ENCODE data around the gene BTN3A1.
A peak's percentile ranks its signal among the peaks of the same experiment; 100 is the strongest.

The BTN3A1 gene

GRCh38 chr6:26389349-26389894, 12.7 kb upstream of the BTN3A1 start:
- peaks cover 63% of the 10 kb centered on the region for H3K4me1 Mint-ChIP-seq

DNA sequence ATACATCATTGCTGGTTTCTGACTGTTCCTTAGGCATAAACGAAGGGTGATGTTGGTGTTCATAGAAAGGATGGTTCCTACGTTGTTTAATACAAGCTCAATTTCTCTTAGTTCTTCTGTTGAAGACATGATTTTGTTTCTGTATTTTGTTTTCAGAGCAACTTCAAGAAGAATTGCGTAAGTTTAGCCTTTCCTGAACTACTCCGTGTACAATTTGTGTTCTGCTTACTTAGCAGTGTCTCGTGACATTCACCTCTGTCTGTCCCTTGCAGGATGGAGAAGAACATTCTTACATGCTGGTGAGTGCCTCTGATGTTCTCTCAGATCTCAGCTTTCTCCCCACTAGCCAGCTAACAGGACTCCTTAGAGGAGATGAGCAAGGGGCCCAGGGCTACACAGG, 11.5 kb upstream of the BTN3A1 start:
- Mint-ChIP-seq H3K9me3 (no peaks in the 10 kb centered on the region), H3K4me3 (no peak overlapping the region), H3K4me1 (peaks cover 52% of the 10 kb centered on the region), H3K36me3 (peaks cover 67% of the 10 kb centered on the region), H3K27ac (no peak overlapping the region), H3K27me3 (no peaks in the 10 kb centered on the region)
- ATAC-seq, result no peak

More at GRCh38 chr6:26389349-26389894, 12.7 kb upstream of the BTN3A1 start:
- no peak overlapping the region for H3K4me3 Mint-ChIP-seq
- no peaks in the 10 kb centered on the region for H3K27me3 Mint-ChIP-seq
- no peak overlapping the region for H3K27ac Mint-ChIP-seq
- H3K36me3 Mint-ChIP-seq, result peaks cover 73% of the 10 kb centered on the region
- ATAC-seq, result no peak
- H3K9me3 Mint-ChIP-seq, result no peaks in the 10 kb centered on the region

DNA sequence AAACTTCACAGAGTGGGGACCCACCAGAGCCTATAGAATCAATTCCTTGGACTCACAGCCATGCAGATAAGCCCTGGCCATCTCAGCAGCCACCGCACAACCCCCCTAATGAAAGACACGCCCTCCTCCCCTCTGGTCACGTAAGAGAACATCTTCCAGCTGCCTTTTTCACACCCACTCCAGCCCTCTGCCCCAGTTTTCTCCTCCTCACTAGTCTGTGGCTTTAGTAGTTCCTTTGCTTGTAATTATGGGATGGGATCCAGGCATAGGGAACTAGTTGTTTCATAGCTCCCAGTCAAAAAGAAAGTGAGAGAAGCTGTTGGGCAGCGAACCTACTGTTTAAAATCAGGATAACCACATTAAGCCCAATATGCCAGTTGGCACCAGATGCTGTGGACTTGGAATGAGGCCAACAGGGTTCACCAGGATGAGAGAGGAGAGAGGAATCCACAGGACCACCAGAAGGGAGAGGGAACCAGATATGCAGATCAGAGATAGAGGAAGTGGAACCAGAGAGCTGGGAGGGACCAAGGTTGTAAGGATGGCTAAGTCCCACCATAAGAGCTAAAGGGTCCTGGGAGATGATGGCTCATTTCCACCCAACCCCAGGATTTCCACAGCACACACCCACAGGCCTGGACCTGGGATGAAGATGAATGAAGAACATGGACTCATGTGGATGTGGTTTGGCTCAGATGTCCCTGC, 9.0 kb upstream of the BTN3A1 start:
- Mint-ChIP-seq H3K9me3 (no peaks in the 10 kb centered on the region), H3K4me1 (peaks cover 29% of the 10 kb centered on the region), H3K27ac (peak overlapping the region; percentile 43), H3K27me3 (no peaks in the 10 kb centered on the region), H3K36me3 (peaks cover 48% of the 10 kb centered on the region), H3K4me3 (no peak overlapping the region)
- ATAC-seq, result peak; percentile 46

- ATAC-seq, result no peak
- peaks cover 18% of the 10 kb centered on the region for H3K4me1 Mint-ChIP-seq
- H3K36me3 Mint-ChIP-seq, result peaks cover 36% of the 10 kb centered on the region
- no peak overlapping the region for H3K27ac Mint-ChIP-seq
- H3K9me3 Mint-ChIP-seq, result no peaks in the 10 kb centered on the region
- H3K27me3 Mint-ChIP-seq, result no peaks in the 10 kb centered on the region
- no peak overlapping the region for H3K4me3 Mint-ChIP-seq
Observed at GRCh38 chr6:26394289-26394688, 7.8 kb upstream of the BTN3A1 start.

DNA sequence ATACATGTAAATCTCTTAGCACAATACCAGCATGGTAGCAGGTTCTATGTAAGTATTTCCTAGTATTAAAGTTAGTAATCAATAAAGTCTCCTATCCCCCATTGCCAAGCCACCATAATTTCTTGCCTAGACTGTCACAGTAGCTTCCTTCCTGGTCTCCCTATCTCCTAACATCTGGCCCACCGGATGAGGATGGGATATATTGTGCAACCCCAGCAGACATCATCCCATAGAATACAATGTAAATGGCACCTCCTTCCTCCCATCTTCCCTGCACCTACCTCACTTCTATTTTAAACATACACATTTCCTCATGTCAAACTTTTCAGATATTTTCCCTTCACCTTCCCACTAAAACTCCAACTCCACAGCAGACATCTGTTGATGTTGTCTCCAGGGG, 3.5 kb upstream of the BTN3A1 start:
- peaks cover under 1% of the 10 kb centered on the region for H3K36me3 Mint-ChIP-seq
- no peak overlapping the region for H3K27ac Mint-ChIP-seq
- H3K4me1 Mint-ChIP-seq, result peaks cover 21% of the 10 kb centered on the region
- no peaks in the 10 kb centered on the region for H3K9me3 Mint-ChIP-seq
- no peak overlapping the region for H3K4me3 Mint-ChIP-seq
- no peak for ATAC-seq
- H3K27me3 Mint-ChIP-seq, result no peaks in the 10 kb centered on the region

DNA sequence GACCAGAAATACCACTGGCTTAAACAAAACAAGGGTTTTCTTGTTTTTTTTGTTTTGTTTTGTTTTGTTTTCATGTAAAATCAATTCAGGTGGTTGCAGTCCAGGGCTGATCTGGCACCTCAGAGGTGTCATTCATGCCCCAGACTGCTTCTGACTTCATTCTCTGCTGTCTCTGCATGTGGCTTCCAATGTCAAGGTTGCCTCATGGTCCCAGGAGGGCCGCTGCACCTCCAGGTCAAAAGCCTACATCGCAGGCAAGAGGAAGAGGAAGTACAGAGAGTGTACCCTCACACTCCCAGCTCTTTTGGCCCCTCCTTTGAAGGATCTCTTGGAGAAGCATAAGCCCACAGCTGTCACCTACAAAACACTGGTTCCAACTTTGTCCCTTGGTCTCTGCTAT, 1.4 kb upstream of the BTN3A1 start:
- peaks cover 39% of the 10 kb centered on the region for H3K4me1 Mint-ChIP-seq
- H3K4me3 Mint-ChIP-seq, result no peak overlapping the region
- ATAC-seq, result peak; percentile 40
- H3K9me3 Mint-ChIP-seq, result no peaks in the 10 kb centered on the region
- peaks cover 9% of the 10 kb centered on the region for H3K36me3 Mint-ChIP-seq
- H3K27me3 Mint-ChIP-seq, result no peaks in the 10 kb centered on the region
- H3K27ac Mint-ChIP-seq, result peak overlapping the region; percentile 95

GRCh38 chr6:26401389-26401986, 587 bp upstream of the BTN3A1 start:
- H3K27ac Mint-ChIP-seq, result peak overlapping the region; percentile 95
- peak overlapping the region; percentile 91 for H3K4me3 Mint-ChIP-seq
- H3K9me3 Mint-ChIP-seq, result no peaks in the 10 kb centered on the region
- ATAC-seq, result no peak
- peaks cover 45% of the 10 kb centered on the region for H3K4me1 Mint-ChIP-seq
- H3K36me3 Mint-ChIP-seq, result peaks cover 14% of the 10 kb centered on the region
- H3K27me3 Mint-ChIP-seq, result no peaks in the 10 kb centered on the region

DNA sequence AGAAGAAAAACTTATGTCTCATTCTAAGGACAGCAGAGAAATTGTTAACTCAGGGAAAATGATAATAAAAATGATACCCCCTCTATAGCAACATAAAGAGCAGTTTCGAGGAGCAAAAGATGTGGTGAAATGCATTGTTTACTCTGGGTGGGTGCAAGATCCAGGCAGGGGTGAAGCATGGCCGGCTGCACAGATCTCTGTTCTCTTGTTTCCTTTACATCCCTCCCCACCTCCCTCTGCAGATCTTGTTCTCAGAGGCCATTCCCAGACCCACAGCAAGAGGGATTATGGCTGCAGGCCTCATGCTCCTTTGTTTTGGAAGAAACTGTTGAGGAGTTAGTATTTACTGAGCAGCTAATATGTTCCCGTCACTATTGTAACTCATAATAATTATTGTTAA, 1.8 kb downstream of the BTN3A1 start:
- ATAC-seq, result no peak
- Mint-ChIP-seq H3K27me3 (no peaks in the 10 kb centered on the region), H3K9me3 (no peaks in the 10 kb centered on the region), H3K4me3 (peak overlapping the region; percentile 23), H3K4me1 (peaks cover 55% of the 10 kb centered on the region), H3K27ac (no peak overlapping the region), H3K36me3 (peaks cover 29% of the 10 kb centered on the region)

DNA sequence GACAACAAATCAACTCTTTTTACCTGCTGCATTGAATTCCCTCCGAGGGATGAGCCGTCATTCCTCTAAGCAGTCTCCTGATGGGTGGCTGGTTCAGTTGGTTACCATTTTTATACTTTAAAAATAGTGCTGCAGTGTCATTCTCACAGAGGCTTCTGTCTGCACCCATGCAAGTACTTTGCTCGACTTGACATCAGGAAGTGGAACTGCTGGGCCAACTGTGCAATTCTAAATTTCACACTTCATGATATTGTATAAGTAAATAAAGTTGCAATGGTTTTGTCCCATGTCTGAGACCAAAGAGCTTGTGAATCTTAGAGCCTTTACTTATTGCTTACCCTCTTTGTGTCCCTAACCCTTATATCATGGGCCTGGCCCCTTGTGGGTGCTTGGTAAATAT, 2.5 kb downstream of the BTN3A1 start:
- Mint-ChIP-seq H3K9me3 (no peaks in the 10 kb centered on the region), H3K27me3 (no peaks in the 10 kb centered on the region), H3K4me3 (no peak overlapping the region), H3K4me1 (peaks cover 55% of the 10 kb centered on the region), H3K36me3 (peaks cover 34% of the 10 kb centered on the region), H3K27ac (no peak overlapping the region)
- ATAC-seq, result no peak

DNA sequence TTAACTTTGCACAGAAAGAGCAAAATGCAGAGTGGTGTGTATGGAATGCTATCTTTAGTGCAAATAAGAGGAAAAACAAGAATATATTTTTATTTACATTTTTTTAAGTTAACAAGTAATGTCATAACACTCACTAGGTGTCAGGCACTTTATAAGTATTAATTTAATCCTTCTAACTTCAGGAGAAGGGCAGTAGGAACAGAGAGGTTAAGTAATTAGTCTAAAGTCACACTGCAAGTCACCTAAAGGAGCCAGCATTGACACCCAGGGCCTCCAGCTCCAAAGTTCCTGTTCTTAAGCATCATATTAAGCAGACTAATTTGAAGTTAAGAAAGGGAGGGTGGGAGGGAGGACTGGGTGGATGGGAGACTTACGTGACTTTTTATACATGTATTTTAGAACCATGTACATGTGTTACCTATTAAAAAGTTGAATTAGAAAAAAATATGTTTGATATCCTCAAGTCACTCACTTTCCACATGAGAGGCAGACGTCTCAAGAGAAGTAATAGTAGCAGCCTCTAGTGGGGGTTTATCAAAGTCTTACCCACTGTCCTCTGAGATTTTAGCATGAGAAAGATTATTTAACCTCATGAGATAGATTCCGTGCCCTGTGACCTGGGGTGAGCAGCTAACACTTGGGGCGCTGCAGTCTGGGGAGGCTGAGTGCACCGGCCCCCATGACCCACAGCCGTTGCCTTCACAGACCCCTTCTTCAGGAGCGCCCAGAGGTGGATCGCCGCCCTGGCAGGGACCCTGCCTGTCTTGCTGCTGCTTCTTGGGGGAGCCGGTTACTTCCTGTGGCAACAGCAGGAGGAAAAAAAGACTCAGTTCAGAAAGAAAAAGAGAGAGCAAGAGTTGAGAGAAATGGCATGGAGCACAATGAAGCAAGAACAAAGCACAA, 7.0 kb downstream of the BTN3A1 start:
- peaks cover 78% of the 10 kb centered on the region for H3K36me3 Mint-ChIP-seq
- no peak overlapping the region for H3K27ac Mint-ChIP-seq
- H3K4me1 Mint-ChIP-seq, result peaks cover 44% of the 10 kb centered on the region
- H3K27me3 Mint-ChIP-seq, result no peaks in the 10 kb centered on the region
- H3K4me3 Mint-ChIP-seq, result no peak overlapping the region
- H3K9me3 Mint-ChIP-seq, result no peaks in the 10 kb centered on the region
- ATAC-seq, result no peak

- Mint-ChIP-seq H3K4me3 (no peak overlapping the region), H3K27ac (peak overlapping the region; percentile 23), H3K27me3 (no peaks in the 10 kb centered on the region), H3K36me3 (peaks cover 81% of the 10 kb centered on the region), H3K4me1 (peaks cover 32% of the 10 kb centered on the region), H3K9me3 (peaks cover 4% of the 10 kb centered on the region)
- no peak for ATAC-seq
Observed at GRCh38 chr6:26411751-26412150, 9.7 kb downstream of the BTN3A1 start.

DNA sequence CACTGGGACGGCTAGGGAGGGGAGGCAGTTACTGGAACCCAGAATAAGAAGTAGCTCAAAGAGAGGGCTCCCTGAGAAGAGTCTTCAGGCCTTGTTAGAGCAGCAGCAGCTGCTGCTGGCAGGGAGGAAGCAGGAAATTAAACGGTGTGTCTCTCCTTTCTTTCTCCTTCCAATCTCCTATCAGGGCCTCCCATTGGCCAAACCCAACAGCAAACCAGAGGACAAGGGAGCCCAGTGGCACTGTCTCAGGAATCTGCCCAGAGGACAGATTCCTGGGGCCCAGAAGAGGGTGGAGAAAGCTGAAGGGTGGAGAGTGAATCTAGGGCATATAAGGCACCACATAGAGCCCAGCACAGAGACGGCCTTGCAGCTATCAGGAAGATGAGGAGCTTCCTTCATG, 10.2 kb downstream of the BTN3A1 start:
- Mint-ChIP-seq H3K9me3 (peaks cover 6% of the 10 kb centered on the region), H3K27me3 (no peaks in the 10 kb centered on the region), H3K4me1 (peaks cover 27% of the 10 kb centered on the region), H3K36me3 (peaks cover 80% of the 10 kb centered on the region), H3K4me3 (no peak overlapping the region), H3K27ac (peak overlapping the region; percentile 23)
- ATAC-seq, result no peak

DNA sequence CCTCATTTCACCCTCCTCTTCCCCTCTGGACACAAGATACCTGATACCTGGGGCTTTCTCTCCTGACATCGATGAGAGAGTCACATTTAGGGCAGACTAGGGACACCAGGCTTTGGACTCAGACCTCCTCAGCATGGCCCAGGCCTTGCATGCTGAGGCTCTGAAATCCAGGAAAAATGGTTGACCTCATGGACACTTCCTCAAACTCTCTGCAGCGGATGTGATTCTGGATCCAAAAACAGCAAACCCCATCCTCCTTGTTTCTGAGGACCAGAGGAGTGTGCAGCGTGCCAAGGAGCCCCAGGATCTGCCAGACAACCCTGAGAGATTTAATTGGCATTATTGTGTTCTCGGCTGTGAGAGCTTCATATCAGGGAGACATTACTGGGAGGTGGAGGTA, 10.9 kb downstream of the BTN3A1 start:
- peaks cover 78% of the 10 kb centered on the region for H3K36me3 Mint-ChIP-seq
- H3K27me3 Mint-ChIP-seq, result no peaks in the 10 kb centered on the region
- H3K27ac Mint-ChIP-seq, result no peak overlapping the region
- H3K4me1 Mint-ChIP-seq, result peaks cover 24% of the 10 kb centered on the region
- H3K4me3 Mint-ChIP-seq, result no peak overlapping the region
- H3K9me3 Mint-ChIP-seq, result peaks cover 10% of the 10 kb centered on the region
- ATAC-seq, result no peak

GRCh38 chr6:26414281-26414680, 12.2 kb downstream of the BTN3A1 start:
- Mint-ChIP-seq H3K4me3 (no peak overlapping the region), H3K4me1 (peaks cover 24% of the 10 kb centered on the region), H3K9me3 (peaks cover 14% of the 10 kb centered on the region), H3K27me3 (no peaks in the 10 kb centered on the region), H3K27ac (no peak overlapping the region), H3K36me3 (peaks cover 76% of the 10 kb centered on the region)
- peak; percentile 50 for ATAC-seq

DNA sequence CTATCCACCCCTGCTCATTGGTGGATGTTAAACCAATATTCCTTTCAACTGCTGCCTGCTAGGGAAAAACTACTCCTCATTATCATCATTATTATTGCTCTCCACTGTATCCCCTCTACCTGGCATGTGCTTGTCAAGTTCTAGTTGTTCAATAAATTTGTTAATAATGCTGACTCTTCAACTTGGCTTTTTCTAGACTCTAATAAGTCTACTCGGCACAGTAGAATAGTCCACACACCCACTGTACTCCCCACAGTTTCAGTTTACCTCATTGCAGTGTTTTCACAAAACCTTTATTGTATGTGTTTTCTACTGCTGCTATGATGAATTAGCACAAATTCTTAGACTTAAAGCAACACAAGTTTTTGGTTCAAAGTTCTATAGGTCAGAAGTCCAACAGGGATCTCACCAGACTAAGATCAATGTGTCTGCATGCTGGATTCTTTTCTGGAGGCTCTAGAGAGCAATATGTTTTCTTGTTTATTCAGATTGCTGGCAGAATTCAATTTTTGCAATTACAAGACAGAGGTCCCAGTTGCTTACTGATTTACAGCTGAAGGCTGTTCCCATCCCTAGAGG, 13.1 kb downstream of the BTN3A1 start:
- Mint-ChIP-seq H3K4me3 (no peak overlapping the region), H3K27ac (no peak overlapping the region), H3K9me3 (peaks cover 14% of the 10 kb centered on the region), H3K27me3 (no peaks in the 10 kb centered on the region), H3K4me1 (peaks cover 24% of the 10 kb centered on the region), H3K36me3 (peaks cover 67% of the 10 kb centered on the region)
- ATAC-seq, result no peak
